GM12864 (cell line): ENCODE data around the gene PGAM5.

Experiments used
- DNase-seq: peaks from one replicate; pipeline ENCODE4 v3.0.0-alpha.2; 2011; ENCODE audit warnings: low read depth
- H3K4me3 ChIP-seq: 2 replicates; pipeline ENCODE4 v1.5.1; 2011; ENCODE audit warnings: mild to moderate bottlenecking, low read depth, low read length, control low read depth
- TF ChIP-seq, protein P1 (sequence below): IDR thresholded peaks from 2 replicates; pipeline ENCODE4 v1.5.1; 2011; ENCODE audit warnings: low read depth, mild to moderate bottlenecking, moderate library complexity, low read length, control low read depth, inconsistent platforms; ENCODE audit errors: missing control alignments

The PGAM5 gene

GRCh38 chr12:132715874-132716273 is 5.2 kb downstream of the PGAM5 start:
- no peak overlapping the region for H3K4me3 ChIP-seq
- no peak for DNase-seq
- TF ChIP-seq, protein P1, sequence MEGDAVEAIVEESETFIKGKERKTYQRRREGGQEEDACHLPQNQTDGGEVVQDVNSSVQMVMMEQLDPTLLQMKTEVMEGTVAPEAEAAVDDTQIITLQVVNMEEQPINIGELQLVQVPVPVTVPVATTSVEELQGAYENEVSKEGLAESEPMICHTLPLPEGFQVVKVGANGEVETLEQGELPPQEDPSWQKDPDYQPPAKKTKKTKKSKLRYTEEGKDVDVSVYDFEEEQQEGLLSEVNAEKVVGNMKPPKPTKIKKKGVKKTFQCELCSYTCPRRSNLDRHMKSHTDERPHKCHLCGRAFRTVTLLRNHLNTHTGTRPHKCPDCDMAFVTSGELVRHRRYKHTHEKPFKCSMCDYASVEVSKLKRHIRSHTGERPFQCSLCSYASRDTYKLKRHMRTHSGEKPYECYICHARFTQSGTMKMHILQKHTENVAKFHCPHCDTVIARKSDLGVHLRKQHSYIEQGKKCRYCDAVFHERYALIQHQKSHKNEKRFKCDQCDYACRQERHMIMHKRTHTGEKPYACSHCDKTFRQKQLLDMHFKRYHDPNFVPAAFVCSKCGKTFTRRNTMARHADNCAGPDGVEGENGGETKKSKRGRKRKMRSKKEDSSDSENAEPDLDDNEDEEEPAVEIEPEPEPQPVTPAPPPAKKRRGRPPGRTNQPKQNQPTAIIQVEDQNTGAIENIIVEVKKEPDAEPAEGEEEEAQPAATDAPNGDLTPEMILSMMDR, result no peak

DNA sequence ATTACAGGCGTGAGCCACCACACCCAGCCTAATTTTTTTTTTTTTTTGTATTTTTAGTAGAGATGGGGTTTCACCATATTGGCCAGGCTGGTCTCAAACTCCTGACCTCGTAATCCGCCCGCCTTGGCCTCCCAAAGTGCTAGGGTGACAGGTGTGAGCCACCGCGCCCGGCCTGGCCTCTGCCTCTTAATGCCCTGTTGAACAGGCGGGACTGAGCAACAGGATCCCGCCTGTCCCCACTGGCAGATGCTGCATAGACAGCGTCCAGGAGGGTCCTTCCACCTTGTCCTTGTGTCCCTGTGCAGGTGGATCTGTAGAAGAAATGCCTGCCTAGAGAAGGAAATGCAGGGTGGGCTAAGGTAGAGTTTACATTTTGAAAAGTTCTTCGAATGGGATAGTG is 5.7 kb downstream of the PGAM5 start:
- TF ChIP-seq, protein P1, result no peak
- no peak for DNase-seq
- H3K4me3 ChIP-seq, result no peak overlapping the region

DNA sequence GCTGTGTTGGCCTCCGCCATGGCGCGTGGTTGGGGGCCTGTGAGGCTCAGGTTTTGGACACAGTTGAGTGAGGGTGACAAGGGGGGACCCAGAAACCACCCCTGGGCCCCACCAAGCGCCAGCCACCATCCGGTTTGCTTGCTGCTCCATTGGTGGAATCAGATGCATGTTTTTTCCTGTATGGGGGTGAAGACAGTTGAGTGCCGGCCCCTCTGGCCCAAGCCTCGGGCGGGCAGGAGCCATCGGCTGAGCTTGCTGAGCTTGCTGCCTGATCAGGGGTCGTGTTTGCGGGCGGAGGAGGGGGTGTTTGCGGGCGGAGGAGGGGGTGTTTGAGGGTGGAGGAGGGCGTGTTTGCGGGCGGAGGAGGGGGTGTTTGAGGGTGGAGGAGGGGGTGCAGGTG is 6.4 kb downstream of the PGAM5 start:
- TF ChIP-seq, protein P1, result no peak
- no peak overlapping the region for H3K4me3 ChIP-seq
- DNase-seq, result no peak

- no peak for DNase-seq
- no peak overlapping the region for H3K4me3 ChIP-seq
- TF ChIP-seq, protein P1, result no peak
Observed at GRCh38 chr12:132717531-132718387, 7.1 kb downstream of the PGAM5 start.

GRCh38 chr12:132718644-132719043 is 8.0 kb downstream of the PGAM5 start:
- TF ChIP-seq, protein P1, result no peak
- DNase-seq, result no peak
- no peak overlapping the region for H3K4me3 ChIP-seq

DNA sequence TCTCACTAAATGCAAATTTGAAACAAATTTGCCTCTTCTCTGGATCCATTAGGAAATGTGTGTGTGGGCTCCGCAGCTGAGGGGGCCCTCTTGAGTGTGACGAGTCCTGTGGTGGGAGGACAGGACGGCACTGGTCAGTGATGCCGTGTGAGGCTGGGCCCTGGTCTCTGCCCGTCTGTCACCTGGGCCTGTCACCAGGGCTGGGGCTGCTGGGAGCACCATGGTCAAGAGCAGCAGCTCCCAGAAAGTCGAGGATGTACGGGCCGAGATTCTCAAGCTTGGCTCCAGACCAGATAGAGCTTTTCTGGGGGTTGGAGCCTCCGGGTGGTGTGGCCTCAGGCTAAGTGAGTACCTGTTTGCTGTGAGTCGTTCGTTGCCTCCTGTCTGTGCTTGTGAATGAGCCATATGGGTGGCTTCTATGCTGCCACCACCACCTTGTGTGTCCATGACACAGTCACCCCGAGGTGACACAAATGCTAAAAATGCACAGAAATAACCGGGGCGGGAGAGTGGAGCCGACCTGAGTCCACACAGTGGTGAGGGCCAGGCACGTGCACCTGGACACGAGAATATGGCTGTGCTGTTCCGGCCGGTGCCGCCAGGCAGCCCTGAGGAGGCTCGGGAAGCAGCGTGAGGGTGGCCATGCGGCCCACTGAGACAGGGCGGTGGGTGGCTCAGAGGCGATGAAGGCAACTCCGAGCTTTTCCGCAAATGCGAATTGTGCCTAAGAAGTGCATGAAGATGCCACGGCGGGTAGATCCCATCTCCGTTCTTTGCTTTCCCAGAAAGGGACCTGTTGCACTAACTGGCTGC is 8.7 kb downstream of the PGAM5 start:
- no peak overlapping the region for H3K4me3 ChIP-seq
- TF ChIP-seq, protein P1, result no peak
- DNase-seq, result no peak
